Neural cell (in vitro differentiated cells): ENCODE results near the gene OTUD5. TPM values are rescaled to one million over a fixed set of nuclear protein-coding genes. Genes with fewer than 3 reads are reported as not detected.
"Not testable (repeated sequence)": the region's sequence is repeated elsewhere in the genome, so short reads cannot be mapped to it uniquely, and the experiment has no call there.

Experiments used
- H2AFZ ChIP-seq: fragments of 200-600, 300-800 bp; sonication (generic), shearing (Covaris generic); 2 replicates; pipeline ENCODE4 v1.6.0; 2014; ENCODE audit warnings: low read depth, mild to moderate bottlenecking, antibody characterized with exemption, low read length, moderate library complexity
- H3F3A ChIP-seq: fragments of 200-600 bp; shearing (Covaris generic); 2 replicates; pipeline ENCODE4 v1.6.1; 2016; ENCODE audit warnings: mild to moderate bottlenecking, moderate library complexity, mixed read lengths, antibody characterized with exemption, low read length; ENCODE audit not compliant: insufficient read depth, poor library complexity, severe bottlenecking
- H3K27ac ChIP-seq: fragments of 200-600, 300-800 bp; sonication (generic), shearing (Covaris generic); 2 replicates; pipeline ENCODE4 v1.5.1; 2014; ENCODE audit warnings: mild to moderate bottlenecking, low read length, moderate library complexity
- H3K27me3 ChIP-seq: fragments of 300-800, 200-600 bp; sonication (generic), shearing (Covaris generic); 2 replicates; pipeline ENCODE4 v1.6.0; 2014; ENCODE audit warnings: mild to moderate bottlenecking, low read depth, low read length, moderate library complexity; ENCODE audit not compliant: insufficient read depth
- H3K36me3 ChIP-seq: fragments of 300-800, 200-600 bp; sonication (generic), shearing (Covaris generic); 2 replicates; pipeline ENCODE4 v1.5.1; 2014; ENCODE audit warnings: mild to moderate bottlenecking, antibody characterized with exemption, low read length, moderate library complexity; ENCODE audit not compliant: insufficient read depth
- H3K4me2 ChIP-seq: fragments of 300-800, 200-600 bp; sonication (generic), shearing (Covaris generic); 2 replicates; pipeline ENCODE4 v1.6.0; 2014; ENCODE audit warnings: mild to moderate bottlenecking, low read length
- H3K4me3 ChIP-seq: fragments of 300-800, 200-600 bp; sonication (generic), shearing (Covaris generic); 2 replicates; pipeline ENCODE4 v1.5.1; 2014; ENCODE audit warnings: mild to moderate bottlenecking, low read length, moderate library complexity
- H3K79me2 ChIP-seq: fragments of 200-600 bp; shearing (Covaris generic); replicated peaks from 2 replicates; pipeline ENCODE4 v1.6.0; 2014; ENCODE audit warnings: mild to moderate bottlenecking, low read length, moderate library complexity; ENCODE audit not compliant: insufficient read depth
- H3K9ac ChIP-seq: fragments of 300-800, 200-600 bp; sonication (generic), shearing (Covaris generic); 2 replicates; pipeline ENCODE4 v1.6.1; 2016; ENCODE audit warnings: mild to moderate bottlenecking, low read length, mixed read lengths
- H3K9me2 ChIP-seq: fragments of 200-600 bp; shearing (Covaris generic); 2 replicates; pipeline ENCODE4 v1.6.1; 2016; ENCODE audit warnings: mild to moderate bottlenecking, low read length, mixed read lengths; ENCODE audit not compliant: insufficient read depth
- H3K9me3 ChIP-seq: fragments of 200-600, 300-800 bp; sonication (generic), shearing (Covaris generic); 2 replicates; pipeline ENCODE4 v1.6.1; 2016; ENCODE audit warnings: mild to moderate bottlenecking, mixed run types, low read length, moderate library complexity, mixed read lengths
- H4K20me1 ChIP-seq: fragments of 200-600 bp; shearing (Covaris generic); 2 replicates; pipeline ENCODE4 v1.6.1; 2016; ENCODE audit warnings: mild to moderate bottlenecking, mixed run types; ENCODE audit not compliant: insufficient read depth
- polyA plus RNA-seq: library from polyadenylated mRNA; depleted of rRNA; stranded (reverse); fragments of >200 nt; gene quantifications from 2 replicates; pipeline ENCODE4 v1.2.3, GENCODE V29; 2014
- small RNA-seq, 3 experiments: library from RNA; depleted of rRNA; stranded (forward); fragments of <200 nt; gene quantifications; one replicate each; pipeline ENCODE3, GENCODE V24; 2012

The OTUD5 gene
- polyA plus RNA-seq, 1 donor from 2014 or later = 34.3 TPM

- H3K79me2 ChIP-seq, H3K4me2 ChIP-seq, H3K27ac ChIP-seq, H3K4me3 ChIP-seq, H2AFZ ChIP-seq, H4K20me1 ChIP-seq, H3K9me2 ChIP-seq, H3K36me3 ChIP-seq, H3K9ac ChIP-seq, H3F3A ChIP-seq, H3K27me3 ChIP-seq, H3K9me3 ChIP-seq: not testable (repeated sequence)
Measured at GRCh38 chrX:48876944-48877343, 80.5 kb downstream of the OTUD5 start.

Small RNA genes within 50 kb of the gene (small RNA-seq; reads per million reads assigned to genes)
- 0.07 to 0.41 (median 0.13) reads per million in 3 experiments for gene RNU6-722P

Other genes with a start within 250 kb of the OTUD5 start
- not detected in 2 replicates for gene GLOD5, start 195.9 kb downstream of the OTUD5 start, polyA plus RNA-seq
- gene GATA1, start 171.0 kb downstream of the OTUD5 start, polyA plus RNA-seq = not detected in 2 replicates
- gene HDAC6, start 155.5 kb downstream of the OTUD5 start, polyA plus RNA-seq = 161 and 166 TPM in 2 replicates
- 3.2 and 3.6 TPM in 2 replicates for gene ERAS, start 131.1 kb downstream of the OTUD5 start, polyA plus RNA-seq
- 232 and 243 TPM in 2 replicates for gene PCSK1N, start 122.0 kb downstream of the OTUD5 start, polyA plus RNA-seq
- 131 and 156 TPM in 2 replicates for gene TIMM17B, start 59.8 kb downstream of the OTUD5 start, polyA plus RNA-seq
- gene PQBP1, start 59.7 kb downstream of the OTUD5 start, polyA plus RNA-seq = 70.8 and 78.5 TPM in 2 replicates
- gene SLC35A2, start 46.0 kb downstream of the OTUD5 start, polyA plus RNA-seq = 20.7 and 25.3 TPM in 2 replicates
- gene PIM2, start 38.6 kb downstream of the OTUD5 start, polyA plus RNA-seq = 8.9 and 11.1 TPM in 2 replicates
- gene KCND1, start 14.2 kb upstream of the OTUD5 start, polyA plus RNA-seq = 3.7 and 4.8 TPM in 2 replicates
- 134 and 138 TPM in 2 replicates for gene GRIPAP1, start 44.7 kb upstream of the OTUD5 start, polyA plus RNA-seq
- 8.9 and 17.9 TPM in 2 replicates for gene TFE3, start 85.8 kb upstream of the OTUD5 start, polyA plus RNA-seq
- 2.8 and 3.1 TPM in 2 replicates for gene CCDC120, start 101.4 kb upstream of the OTUD5 start, polyA plus RNA-seq
- gene PRAF2, start 116.4 kb upstream of the OTUD5 start, polyA plus RNA-seq = 7.3 and 10.8 TPM in 2 replicates
- gene WDR45, start 122.3 kb upstream of the OTUD5 start, polyA plus RNA-seq = 26.5 and 29.5 TPM in 2 replicates
- gene GPKOW, start 166.1 kb upstream of the OTUD5 start, polyA plus RNA-seq = 22.9 and 27.3 TPM in 2 replicates
- gene MAGIX, start 205.2 kb upstream of the OTUD5 start, polyA plus RNA-seq = 4.2 and 12.2 TPM in 2 replicates
- not detected in 2 replicates for gene PLP2, start 214.3 kb upstream of the OTUD5 start, polyA plus RNA-seq
- 0.45 TPM in 1 of 2 replicates, not detected in the other for gene PRICKLE3, start 228.8 kb upstream of the OTUD5 start, polyA plus RNA-seq
- 240 and 281 TPM in 2 replicates for gene SYP, start 242.6 kb upstream of the OTUD5 start, polyA plus RNA-seq